ENCODE data around the gene HAUS8. TPM values are rescaled to one million over a fixed set of nuclear protein-coding genes. Genes with fewer than 3 reads are reported as not detected.
"Not testable (repeated sequence)": the region's sequence is repeated elsewhere in the genome, so short reads cannot be mapped to it uniquely, and the experiment has no call there.

HAUS8 gene
- total and polyA plus RNA-seq, 12 donors = 3.9 to 17.9 (median 9.0) TPM

- no peaks in the 10 kb centered on the region for H3K36me3 ChIP-seq (replicated peaks in 1 of 2)
- intact Hi-C loops (cut with DNase I) = no loop called here
- H3K27ac ChIP-seq = no peak overlapping the region
- H3K27me3 ChIP-seq = peaks cover 13% of the 10 kb centered on the region
- WGBS, 4 donors = 72 to 92% (median 87%) methylated on average over 1 of the region's 1 CpG
- no peaks in the 10 kb centered on the region for H3K9me3 ChIP-seq (replicated peaks in 1 of 3)
- H3K4me1 ChIP-seq (replicated peaks in 1 of 2) = peaks cover 0 to 4% of the 10 kb centered on the region in 2 donors
- no peak for TF ChIP-seq CTCF (IDR thresholded peaks at IDR 0.05)
- TF ChIP-seq POLR2A (IDR thresholded peaks at IDR 0.05) = no peak
- H3K4me3 ChIP-seq = no peak overlapping the region
- no peak for DNase-seq
These were observed 53.9 kb downstream of the HAUS8 start for GRCh38 chr19:17021328-17021727.

GRCh38 chr19:17020823-17021222 is 54.4 kb downstream of the HAUS8 start:
- TF ChIP-seq POLR2A (IDR thresholded peaks at IDR 0.05) (no peak), CTCF (IDR thresholded peaks at IDR 0.05) (no peak)
- Histone ChIP-seq H3K27ac (no peak overlapping the region), H3K36me3 (replicated peaks in 1 of 2) (no peaks in the 10 kb centered on the region), H3K4me3 (no peak overlapping the region), H3K27me3 (peaks cover 12% of the 10 kb centered on the region), H3K4me1 (replicated peaks in 1 of 2) (peaks cover 0 to 4% of the 10 kb centered on the region in 2 donors), H3K9me3 (replicated peaks in 1 of 3) (no peaks in the 10 kb centered on the region)
- no peak for DNase-seq
- WGBS, 4 donors = 80 to 86% (median 84%) methylated on average over 2 of the region's 2 CpGs
- intact Hi-C loops (cut with DNase I) = no loop called here

GRCh38 chr19:17020385-17020784 is 54.9 kb downstream of the HAUS8 start:
- H3K27ac ChIP-seq = no peak overlapping the region
- peaks cover 7% of the 10 kb centered on the region for H3K27me3 ChIP-seq
- H3K9me3 ChIP-seq (replicated peaks in 1 of 3) = no peaks in the 10 kb centered on the region
- TF ChIP-seq POLR2A (IDR thresholded peaks at IDR 0.05) (no peak), CTCF (IDR thresholded peaks at IDR 0.05) (no peak)
- intact Hi-C loops (cut with DNase I) = no loop called here
- peak; percentile 57 to 74 (median 65) for DNase-seq
- H3K36me3 ChIP-seq (replicated peaks in 1 of 2) = no peaks in the 10 kb centered on the region
- H3K4me3 ChIP-seq = no peak overlapping the region
- H3K4me1 ChIP-seq (replicated peaks in 1 of 2) = peaks cover 0 to 4% of the 10 kb centered on the region in 2 donors

- H3K4me1 ChIP-seq (replicated peaks in 1 of 2); H3K4me3 ChIP-seq; intact Hi-C loops (cut with DNase I); H3K36me3 ChIP-seq (replicated peaks in 1 of 2); H3K27ac ChIP-seq; H3K9me3 ChIP-seq (replicated peaks in 1 of 3); H3K27me3 ChIP-seq; DNase-seq: not testable (repeated sequence)
- 60 to 68% (median 63%) methylated on average over 9 of the region's 9 CpGs for WGBS, 4 donors
These were observed 60.9 kb downstream of the HAUS8 start for GRCh38 chr19:17014212-17014861.

- DNase-seq = no peak
- Histone ChIP-seq H3K4me1 (replicated peaks in 1 of 2) (no peaks in the 10 kb centered on the region), H3K9me3 (replicated peaks in 1 of 3) (no peaks in the 10 kb centered on the region), H3K27ac (no peak overlapping the region), H3K4me3 (no peak overlapping the region), H3K36me3 (replicated peaks in 1 of 2) (no peaks in the 10 kb centered on the region), H3K27me3 (no peaks in the 10 kb centered on the region)
- intact Hi-C loops (cut with DNase I) = no loop called here
- no peak for TF ChIP-seq CTCF (IDR thresholded peaks at IDR 0.05)
- no peak for TF ChIP-seq POLR2A (IDR thresholded peaks at IDR 0.05)
- WGBS, 4 donors = 85 to 91% (median 89%) methylated on average over 4 to 16 of the region's 16 CpGs
These were observed 63.8 kb downstream of the HAUS8 start for GRCh38 chr19:17011485-17011884.
